Measurements from ENCODE around the gene CSNK1E. TPM values are rescaled to one million over a fixed set of nuclear protein-coding genes. Genes with fewer than 3 reads are reported as not detected.

The CSNK1E gene
- total RNA-seq, 1 donor from 2014 or later: 208 TPM

DNA sequence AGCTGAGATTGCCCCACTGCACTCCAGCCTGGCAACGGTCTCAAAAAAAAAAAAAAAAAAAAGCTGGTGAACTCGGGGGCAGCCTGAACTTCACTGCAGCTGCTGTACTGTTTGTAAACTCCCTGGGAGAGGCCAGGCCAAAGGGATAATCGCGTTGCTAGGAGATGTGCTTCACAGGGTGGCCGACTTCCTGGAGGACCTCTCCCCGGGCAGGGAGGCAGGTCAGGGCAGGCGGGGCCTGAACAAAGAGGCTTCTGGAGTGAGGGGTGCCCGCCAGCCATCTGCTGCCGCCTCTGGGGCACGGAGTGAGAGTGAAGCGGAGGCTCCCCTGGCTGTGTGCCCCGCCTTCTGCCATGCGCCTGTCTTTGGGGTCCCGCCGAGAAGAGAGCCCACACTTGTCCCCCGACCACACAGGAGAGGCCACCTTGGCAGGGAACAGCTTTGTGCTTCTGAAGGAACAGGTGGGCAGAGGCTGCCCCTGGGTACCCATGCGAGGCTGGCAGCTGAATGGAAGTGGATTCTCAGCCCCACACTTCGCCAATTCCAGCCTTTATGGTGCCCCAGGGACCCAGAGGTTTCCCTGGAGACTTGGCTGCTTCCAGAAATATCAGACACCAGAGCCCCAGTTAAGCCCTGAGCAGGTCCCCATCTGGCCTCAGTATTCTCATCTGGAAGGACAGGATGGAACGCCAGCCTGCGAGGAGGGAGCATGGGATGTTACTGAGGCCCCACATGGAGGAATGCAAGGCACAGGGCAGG, 74.0 kb downstream of the CSNK1E start:
- no peak for TF ChIP-seq CTCF (IDR thresholded peaks at IDR 0.05; ENCODE audit: insufficient read depth, low read length, poor library complexity, severe bottlenecking)
- DNase-seq (ENCODE audit: low read depth): no peak
- H3K36me3 ChIP-seq (ENCODE audit: control insufficient read depth, insufficient read depth, low read length): no peaks in the 10 kb centered on the region

GRCh38 chr22:38240734-38241252, 76.4 kb downstream of the CSNK1E start:
- Histone ChIP-seq H3K27me3 (ENCODE audit: control insufficient read depth, insufficient read depth, low read length) (no peaks in the 10 kb centered on the region), H3K4me3 (ENCODE audit: low read depth, low read length) (no peak overlapping the region), H3K36me3 (ENCODE audit: control insufficient read depth, insufficient read depth, low read length) (no peaks in the 10 kb centered on the region)
- DNase-seq (ENCODE audit: low read depth): peak; percentile 77
- TF ChIP-seq CTCF (IDR thresholded peaks at IDR 0.05; ENCODE audit: insufficient read depth, low read length, poor library complexity, severe bottlenecking): no peak

More for the DNA sequence above, 74.0 kb downstream of the CSNK1E start:
- H3K4me3 ChIP-seq (ENCODE audit: low read depth, low read length): no peak overlapping the region
- no peaks in the 10 kb centered on the region for H3K27me3 ChIP-seq (ENCODE audit: control insufficient read depth, insufficient read depth, low read length)

Other genes starting within 250 kb of the CSNK1E start
- 0.08 and 0.14 TPM in 2 replicates for gene SLC16A8, start 233.2 kb downstream of the CSNK1E start, total RNA-seq
- gene BAIAP2L2, start 206.7 kb downstream of the CSNK1E start, total RNA-seq: 4.1 and 5.4 TPM in 2 replicates
- 14.0 and 15.5 TPM in 2 replicates for gene PLA2G6, start 135.6 kb downstream of the CSNK1E start, total RNA-seq
- gene MAFF, start 115.4 kb downstream of the CSNK1E start, total RNA-seq: 67.2 and 99.5 TPM in 2 replicates
- gene TMEM184B, start 44.4 kb downstream of the CSNK1E start, total RNA-seq: 42.6 and 76.8 TPM in 2 replicates
- not detected in 2 replicates for gene KCNJ4, start 137.8 kb upstream of the CSNK1E start, total RNA-seq
- gene KDELR3, start 150.7 kb upstream of the CSNK1E start, total RNA-seq: 17.0 and 18.5 TPM in 2 replicates
- gene DDX17, start 188.9 kb upstream of the CSNK1E start, total RNA-seq: 333 and 445 TPM in 2 replicates

All from kidney epithelial cell (primary cell).